Stimulated activated naive CD4-positive, alpha-beta T cell treated with Interleukin-2 at 50 U/mL for 16 hours (primary cell): ENCODE data around the gene RAP1B.

ENCODE experiments used
- DNase-seq: peaks from one replicate; lab custom pipeline; 2025; lab: John Stamatoyannopoulos, UW

The RAP1B gene

DNA sequence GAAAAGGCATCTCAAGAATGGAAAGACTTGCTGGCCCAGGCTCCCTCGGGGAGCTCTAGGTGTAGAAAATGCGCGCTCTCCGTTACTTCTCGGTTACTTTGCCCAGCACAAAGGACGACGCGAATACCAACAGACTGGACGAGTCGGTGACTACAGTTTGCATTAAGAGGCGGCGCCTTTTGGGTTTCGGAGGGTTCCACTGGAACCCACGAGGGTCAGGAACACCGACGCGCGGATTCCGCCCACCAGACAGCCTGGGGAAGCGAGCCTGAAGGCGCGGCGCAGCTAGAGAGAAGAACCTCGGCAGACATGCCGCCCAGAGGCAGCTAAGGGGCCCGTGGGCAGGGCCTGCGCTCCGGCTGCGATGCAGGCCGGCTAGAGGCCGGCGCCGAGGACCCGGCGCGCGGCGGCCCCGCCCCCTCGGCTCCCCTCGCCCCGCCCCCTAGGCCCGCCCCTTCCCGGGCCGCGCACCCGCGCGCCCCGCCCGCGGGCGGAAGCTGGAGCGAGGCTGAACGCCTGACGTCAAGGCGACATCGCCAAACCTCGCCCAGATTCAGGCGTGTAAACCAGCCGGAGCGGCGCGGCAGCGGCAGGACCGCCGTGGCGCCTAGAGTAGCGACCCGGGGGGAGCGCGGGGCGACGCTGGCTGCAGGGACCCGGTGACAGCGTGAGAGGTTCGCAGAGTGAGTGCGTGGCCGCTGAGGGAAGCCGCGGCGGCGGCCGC, at the start of gene RAP1B:
TSS of gene RAP1B (plus strand) at position 530 of the 724 bp plus-strand sequence. CDS start 37,826 bp downstream, outside the sequence.
- DNase-seq, result peak; percentile 82

DNA sequence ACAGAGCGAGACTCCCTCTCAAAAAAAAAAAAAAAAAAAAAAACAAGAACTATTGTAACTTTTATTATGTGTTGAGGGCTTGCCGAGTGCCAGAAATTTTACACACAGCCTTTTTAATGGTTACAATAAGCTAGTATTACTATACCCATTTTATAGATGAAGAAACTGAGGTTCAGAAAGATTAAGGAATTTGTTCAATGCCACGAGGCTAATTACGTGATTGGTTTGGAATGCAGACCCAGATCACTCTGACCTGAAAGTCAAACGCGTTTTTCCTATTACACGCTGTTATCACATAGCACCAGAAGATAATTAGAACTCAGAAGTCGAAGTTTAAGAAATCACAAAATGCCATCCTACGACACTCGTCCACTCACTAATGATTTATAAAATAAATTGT, 48.9 kb upstream of the RAP1B start:
- DNase-seq, result no peak

DNA sequence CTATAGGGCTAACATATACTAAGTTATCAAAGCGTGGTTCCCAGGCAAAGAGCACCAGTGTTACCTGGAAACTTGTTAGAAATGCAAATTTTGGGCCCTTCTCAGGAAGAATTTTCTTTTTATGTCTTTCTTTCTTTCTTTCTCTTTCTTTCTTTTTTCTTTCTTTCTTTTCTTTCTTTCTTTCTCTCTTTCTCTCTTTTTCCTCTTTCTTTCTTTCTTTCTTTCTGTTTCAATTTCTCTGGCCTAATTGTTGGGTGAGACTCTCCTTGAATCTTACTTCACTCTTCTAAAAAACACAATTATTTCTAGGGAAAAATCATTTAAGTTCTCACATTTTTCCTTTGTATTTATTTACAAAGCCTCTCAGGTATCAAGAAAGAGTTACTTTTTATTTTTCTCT, 46.5 kb upstream of the RAP1B start:
- DNase-seq, result no peak

DNA sequence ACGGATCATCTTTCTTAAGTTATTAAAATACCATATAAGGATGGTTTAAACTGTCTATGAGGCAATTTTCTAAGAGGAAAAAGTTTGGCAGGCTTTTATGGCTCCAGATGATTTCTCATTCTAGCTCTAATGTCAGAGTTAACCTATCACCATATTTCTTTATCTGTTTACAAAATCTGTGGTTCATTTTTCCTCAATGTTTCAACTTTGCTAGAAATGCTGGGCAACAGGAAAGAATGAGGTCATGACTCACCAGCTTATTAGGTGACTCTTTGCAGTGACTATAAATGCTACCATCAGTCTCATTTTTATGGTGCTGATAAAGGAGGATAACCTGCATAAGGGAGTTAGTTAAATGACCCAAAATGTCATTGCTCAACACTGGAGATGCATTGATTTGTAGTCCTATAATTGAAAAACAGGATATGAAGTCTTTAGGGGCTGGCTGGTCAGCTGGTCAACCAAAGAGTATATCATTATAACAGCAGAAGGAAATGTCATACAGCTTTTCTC, 45.3 kb upstream of the RAP1B start:
- no peak for DNase-seq

DNA sequence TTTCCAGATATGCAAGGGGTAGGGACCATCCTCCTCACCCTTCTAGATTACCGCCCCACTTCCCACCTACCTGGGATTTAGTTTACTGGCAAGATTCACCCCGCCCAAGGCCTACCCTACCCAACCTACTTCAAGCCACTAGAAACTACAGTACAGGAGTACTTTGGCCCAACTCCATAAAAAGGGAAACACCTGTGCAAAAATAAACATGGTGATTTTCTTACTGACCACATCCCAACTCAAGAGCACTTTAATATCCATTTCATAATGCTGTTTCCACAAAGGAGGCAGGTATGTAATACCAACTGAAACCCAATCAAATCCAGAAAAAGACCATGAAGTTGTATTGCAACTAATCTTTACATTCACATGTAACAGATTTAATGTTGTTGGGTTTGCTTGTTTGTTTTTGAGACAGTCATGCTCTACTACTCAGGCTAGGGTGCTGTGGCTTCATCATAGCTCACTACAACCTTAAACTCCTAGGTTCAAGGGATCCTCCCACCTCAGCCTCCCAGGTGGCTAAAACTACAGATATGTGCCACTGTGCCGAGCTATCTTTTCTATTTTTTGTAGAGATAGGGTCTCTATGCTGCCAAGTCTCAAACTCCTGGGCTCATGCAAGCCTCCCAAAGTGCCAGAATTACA, 41.7 kb upstream of the RAP1B start:
- no peak for DNase-seq

DNA sequence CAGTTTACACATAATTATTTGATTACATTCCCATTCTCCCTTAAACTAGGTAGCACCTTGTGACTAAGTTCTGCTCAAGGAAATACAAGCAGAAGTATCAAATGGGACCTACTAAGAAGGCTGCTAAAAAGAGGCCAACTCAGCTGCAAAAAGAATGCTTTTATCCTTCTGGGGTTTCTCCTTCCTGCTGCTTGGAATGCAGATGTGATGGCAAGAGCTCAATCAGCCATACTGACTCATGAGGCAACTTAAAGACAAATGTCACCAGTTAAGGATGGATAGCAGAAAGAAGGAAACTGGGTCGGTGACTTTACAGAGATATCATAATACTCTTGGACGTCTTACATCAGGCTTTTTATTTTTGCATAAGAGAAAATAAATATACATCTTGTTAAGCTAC, 38.0 kb upstream of the RAP1B start:
- DNase-seq, result no peak

DNA sequence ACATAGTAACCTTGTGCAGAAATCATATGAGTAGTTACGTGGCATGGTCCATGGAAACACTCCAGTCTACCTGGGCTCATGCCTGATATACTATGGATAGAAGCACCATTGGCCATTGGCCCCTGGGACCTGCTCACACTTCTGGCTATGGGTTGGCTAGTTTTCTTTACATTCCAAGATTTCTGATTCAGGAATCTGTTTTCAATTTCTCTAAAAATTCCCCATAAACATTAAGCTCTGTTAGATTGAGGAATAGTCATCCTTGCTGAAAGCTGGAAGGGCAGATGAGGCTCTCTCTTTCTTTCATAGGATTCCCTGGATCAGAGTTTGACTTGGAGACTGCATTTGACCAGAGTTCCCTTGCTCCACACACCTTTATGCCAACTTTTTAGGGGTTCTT, 37.3 kb upstream of the RAP1B start:
- no peak for DNase-seq

DNA sequence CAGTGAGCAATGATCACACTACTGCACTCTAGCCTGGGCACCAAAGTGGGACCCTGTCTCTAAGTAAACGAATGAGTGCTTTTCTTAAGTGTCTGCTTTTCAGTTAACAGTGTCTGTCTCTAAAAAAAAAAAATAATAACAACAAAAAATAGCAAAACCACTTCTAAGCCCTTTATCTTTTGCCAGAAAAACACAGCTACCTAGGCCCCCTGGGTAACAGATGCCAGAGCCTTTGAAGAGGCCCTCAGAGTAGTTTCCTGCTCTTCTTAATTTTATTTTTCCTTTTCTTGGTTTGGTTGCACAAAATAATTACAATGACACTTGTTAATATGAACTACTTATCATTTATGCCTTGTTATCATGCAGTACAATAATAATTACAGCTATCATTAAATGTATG, 32.8 kb upstream of the RAP1B start:
- DNase-seq, result no peak

DNA sequence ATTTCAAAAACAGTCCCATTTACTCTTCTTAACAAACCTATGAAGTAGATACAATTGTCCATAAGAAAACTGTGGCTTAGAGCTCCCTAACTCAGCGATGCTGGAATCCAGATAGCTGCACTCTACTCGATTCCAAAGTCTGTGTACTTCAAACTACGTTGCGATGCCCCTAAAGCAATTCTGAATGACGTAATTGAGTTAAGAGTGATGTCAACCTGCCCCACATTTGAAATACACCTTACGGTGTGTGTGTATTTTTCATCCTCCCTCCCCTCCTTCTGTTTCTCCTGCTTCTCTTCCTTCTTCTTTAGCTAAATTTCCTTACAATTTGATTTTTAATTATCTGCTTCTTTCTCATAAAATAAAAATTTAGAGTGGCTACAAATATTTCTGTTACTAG, 31.9 kb upstream of the RAP1B start:
- no peak for DNase-seq

DNA sequence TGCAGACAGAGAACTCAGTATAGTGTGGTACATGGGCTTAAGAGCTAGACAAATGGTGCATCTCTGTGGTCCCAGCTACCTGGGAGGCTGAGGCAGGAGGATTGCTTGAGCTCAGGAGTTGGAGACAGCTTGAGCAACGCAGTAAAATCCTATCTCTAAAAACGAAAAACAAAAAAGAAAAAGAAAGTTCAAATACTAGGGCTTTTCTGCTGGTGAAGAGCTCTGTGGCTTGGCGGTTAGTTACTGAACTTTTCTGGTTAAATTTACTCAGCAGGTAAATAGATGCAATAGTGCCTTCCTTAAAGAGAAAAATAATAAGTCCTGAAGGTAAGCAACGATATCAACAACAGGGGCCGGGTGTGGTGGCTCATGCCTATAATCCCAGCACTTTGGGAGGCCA, 31.4 kb upstream of the RAP1B start:
- DNase-seq, result no peak

DNA sequence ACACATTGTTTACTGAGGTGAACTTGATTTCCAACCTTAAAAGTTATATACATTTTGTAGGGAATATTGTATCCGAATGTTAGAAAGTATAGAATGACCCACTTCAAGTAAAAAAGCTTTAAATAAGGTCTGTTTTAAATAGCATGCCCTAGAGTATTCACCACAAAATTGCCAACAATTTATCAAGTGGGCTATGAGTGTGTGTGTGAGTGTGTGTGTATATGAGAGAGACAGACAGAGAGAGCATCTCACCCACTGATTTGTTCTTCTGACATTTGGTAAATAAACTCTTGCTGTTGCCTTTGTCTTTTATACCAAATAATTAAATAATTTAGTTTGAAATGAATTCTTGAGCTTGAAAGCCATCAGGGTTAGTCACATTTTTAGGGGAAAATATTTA, 29.8 kb upstream of the RAP1B start:
- DNase-seq, result no peak

DNA sequence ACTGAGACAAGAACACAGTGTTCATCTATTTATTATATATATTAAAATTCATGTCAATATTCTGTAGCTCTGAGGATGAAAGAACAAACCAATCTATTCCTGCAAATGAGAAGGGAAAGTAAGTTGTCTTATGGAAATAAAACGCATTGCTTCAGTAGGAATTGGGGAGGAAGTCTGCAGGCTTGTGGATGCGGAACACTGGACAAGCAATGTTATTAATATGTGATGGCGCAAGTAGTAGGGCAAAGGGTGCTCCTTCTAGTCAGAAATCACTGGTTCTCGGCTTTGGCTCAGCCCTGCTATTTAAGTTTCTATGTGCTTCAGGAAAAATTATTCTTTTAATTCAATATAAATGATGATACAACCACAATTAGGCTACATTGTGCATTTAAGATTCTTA, 28.8 kb upstream of the RAP1B start:
- no peak for DNase-seq

DNA sequence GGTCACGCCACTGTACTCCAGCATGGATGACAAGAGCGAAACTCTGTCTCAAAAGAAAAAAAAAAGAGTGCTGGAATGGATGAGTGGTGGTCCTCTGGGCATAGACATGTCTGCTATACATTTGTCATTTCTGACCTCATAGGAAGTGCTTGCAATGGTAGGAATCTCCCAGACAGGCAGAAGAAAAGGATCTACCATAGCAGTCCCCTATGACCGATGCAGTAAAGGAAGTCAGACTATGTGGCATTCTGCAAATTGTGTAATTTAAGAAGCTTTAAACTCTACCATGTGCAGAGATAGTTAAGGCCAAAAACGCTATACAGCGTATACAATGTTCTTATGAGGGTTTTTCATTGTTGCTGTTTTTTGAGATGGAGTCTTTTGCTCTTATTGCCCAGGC, 24.7 kb upstream of the RAP1B start:
- DNase-seq, result no peak

DNA sequence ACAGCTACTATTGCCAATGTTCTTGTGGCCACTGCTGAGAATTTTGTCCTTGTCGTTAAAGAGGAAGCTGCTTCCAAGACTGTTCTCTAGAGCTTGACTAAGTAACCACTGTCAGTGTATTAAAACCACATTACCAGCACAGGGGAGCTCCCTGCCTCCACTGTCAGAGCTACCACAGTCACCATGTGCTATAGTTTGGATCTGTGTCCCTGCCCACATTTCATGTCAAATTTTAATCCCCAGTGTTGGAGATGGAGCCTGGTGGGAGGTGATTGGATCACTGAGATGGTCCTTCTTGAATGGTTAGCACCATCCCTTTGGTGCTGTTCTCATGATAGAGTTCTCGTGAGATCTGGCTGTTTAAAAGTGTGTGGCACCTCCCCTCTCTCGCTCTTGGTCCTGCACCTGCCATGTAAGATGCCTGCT, 23.2 kb upstream of the RAP1B start:
- peak; percentile 20 for DNase-seq

DNA sequence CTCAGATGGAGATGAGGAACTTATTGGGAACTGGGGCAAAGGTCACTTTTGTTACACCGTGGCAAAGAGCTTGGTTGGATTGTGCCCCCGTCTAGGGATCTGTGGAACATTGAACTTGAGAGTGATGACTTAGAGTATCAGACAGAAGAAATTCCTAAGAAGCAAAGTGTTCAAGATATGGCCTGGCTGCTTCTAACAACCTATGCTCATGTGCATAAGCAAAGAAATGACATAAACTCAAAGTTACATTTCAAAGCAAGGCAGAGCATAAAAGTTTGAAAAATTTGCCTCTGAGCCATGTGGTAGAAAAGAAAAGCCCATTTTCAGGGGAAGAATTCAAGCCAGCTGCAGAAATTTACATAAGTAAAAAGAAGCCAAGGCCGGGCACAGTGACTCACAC, 21.5 kb upstream of the RAP1B start:
- DNase-seq, result no peak

DNA sequence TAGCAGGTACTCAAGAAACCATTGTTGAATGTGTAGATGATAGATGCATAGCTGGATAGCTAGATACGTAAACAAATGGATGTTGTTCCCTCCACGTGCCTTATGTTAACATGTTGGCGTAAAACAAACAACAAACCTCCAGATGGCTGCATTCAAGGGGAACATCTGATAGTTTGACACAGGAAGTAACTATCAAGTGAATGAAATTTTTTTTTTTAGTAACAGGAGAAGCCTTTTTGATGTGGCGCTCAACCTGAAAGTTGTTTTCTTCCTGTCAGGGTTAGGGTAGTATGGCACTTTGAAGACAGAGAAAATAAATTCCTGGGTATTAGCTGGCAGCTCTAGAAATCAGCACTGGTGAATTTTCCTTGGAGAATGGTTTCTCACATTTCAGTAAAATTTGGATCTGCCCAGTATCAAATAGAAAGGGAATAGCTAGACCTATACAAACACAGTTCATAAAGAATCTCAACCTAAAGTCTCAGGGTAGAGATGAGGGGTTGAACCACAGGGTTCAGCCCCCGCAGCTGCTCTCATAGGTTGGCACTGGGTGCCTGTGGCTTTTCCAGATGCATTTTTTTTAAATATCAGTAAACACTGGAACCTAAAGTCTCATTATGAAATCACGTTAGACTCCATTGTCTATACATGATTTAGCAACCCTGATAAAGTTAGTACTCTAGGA, 18.8 kb upstream of the RAP1B start:
- peak; percentile 1 for DNase-seq

DNA sequence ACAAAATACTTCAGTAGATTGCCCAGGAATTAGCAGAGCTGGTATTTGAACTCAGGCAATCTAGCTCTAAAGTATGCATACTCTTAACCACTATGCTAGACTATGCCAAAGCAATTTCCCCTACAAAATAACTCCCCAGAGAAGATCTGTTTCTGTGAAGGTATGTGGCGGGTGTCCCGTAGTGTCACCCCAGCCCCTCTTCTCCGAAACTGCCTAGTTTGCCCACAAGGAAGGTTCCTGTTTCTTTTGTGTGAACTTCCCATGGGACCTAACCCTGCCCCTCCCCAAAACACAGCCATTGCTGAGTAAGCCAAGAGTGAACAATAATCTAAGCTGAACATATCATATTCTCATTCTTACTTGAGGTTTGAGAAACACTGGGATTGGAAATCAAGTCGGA, 15.5 kb upstream of the RAP1B start:
- no peak for DNase-seq

DNA sequence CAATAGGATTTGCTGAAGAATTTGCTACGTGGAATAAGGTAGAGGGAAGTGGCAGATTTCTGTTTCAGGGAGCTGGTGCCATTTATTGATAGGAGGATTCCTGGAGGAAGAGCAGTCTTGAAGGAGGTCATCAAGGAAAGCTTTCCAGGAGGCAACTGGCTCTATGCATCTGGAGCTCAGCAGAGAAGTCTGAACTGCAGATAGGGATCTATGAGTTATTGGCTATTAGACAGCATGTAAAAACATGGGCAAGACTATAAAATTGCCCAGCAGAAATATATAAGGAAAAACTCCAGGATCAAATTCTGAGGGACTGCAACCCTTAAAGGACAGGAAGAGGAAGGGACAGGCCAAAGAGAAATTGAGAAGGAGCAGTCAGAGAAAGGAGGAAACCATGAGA, 8.9 kb upstream of the RAP1B start:
- no peak for DNase-seq

DNA sequence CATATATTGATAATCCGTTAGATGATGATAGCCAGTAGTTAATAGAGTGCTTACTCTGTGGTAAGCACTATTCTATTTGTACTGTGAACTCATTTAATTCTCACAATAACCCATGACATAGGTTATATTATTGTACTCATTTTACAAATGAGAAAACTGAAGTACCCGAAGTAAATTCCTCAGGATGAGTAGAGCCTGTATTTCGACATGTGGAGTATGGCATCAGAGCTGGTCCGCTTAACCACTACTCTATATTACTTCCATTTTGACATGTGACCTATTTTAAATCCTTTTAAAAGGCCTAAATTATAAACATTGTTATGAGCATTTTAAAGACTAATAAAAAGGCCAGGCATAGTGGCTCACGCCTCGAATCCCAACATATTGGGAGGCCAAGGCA, 8.0 kb upstream of the RAP1B start:
- DNase-seq, result no peak

DNA sequence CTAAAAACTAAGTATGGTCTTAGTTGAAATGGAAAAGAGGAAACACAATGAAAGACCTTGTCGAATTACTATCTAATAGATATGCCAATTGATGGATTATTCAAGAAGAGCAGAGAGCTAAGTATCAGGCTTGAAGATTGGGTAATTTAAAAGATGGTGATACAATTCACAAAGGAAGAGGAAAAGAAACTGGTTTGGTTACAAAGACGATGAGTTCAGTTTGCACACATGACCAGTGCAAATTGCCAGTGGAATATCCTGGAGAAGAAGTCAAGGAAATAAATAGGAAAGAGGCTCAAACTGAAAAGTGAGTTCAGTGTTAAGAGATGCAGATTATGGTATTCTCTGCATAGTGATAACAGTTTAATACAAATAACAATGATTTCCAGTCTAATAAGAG, 2.5 kb upstream of the RAP1B start:
- no peak for DNase-seq

DNA sequence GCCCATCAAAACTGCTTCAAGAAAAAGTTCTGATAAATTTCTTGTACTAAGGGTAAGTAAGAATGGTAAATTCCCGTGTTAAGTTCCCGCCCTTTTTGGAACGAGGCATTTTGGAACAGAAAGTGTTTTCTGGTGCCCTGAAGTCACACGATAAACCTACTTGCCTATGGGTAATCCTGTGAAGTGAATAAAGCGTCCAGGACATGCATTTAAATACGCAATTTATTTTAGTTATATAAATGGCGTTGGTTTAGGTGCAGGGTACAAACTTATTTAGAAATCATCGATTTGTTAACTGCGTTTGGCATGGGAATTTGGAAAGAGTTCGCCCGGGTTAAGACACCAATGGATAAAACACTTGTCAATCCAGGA, 715 bp upstream of the RAP1B start:
- no peak for DNase-seq

DNA sequence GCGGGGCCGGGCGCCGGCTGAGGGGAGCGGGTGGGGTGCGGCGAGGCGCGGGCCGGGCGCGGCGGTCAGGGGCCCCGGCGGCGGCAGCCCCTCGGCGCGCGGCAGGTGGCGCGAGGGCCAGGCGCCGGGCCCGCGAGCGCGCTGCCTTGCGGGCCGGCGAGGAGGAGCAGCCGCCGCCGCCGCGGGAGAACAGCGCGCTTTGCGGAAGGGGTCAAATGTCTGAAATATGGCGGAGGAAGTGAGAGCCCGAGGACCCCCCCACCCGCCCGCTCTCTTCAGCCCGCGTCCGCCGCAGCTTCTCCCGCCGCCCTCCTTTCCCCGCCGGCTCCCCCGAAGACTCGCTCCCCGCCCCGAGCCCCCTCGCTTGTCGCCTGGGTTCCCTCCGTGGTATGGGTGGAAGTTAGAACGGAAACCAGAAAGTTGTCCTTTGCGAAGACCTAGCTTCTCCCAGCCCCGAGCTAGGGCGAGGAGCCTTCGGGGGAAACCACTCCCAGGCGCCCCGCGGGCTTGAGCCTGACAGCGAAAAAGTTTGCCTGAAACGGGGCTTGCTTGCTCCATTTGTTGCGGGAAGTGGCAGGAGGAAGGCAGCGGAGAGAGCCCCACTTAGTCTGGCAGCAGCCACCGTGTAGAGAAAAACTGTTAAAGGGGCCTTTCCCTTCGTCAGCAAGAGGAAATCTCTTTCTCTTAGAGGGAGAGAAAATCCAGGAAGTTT, 551 bp downstream of the RAP1B start:
- DNase-seq, result peak; percentile 39

DNA sequence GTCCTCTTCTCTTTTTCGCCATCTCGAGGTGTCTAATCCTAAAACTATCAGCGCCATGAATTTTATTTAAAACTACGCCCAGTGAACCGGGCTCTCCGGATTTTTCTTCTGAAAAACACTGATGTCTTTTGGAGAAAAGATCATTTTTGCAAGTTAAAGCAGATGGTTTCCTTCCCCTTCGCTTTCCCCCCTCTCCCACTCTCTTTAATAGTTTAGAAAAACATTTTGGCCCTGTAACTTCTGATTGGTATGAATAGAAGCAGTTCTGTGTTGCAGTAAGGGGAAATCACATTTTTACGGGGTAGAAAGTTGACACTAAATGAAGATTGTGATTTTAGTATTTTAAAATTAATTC, 1.1 kb downstream of the RAP1B start:
- no peak for DNase-seq
